Endothelial cell of umbilical vein (primary cell): ENCODE results near the gene CCR2. TPM values are rescaled to one million over a fixed set of nuclear protein-coding genes. Genes with fewer than 3 reads are reported as not detected.

Source experiments
- BruUV-seq: library from RNA; stranded (reverse); fragments of 400-500 nt; replicated peaks from 2 replicates; lab custom pipeline; 2021; lab: Mats Ljungman, UMichigan
- CTCF ChIA-PET: fragments of 300-600, 350-600 bp; sonication (Branson Sonifier 250); formaldehyde crosslinking; loops from one replicate; lab custom pipeline; 2021; ENCODE audit warnings: antibody characterized with exemption, inconsistent platforms; lab: Charles Lee
- POLR2A ChIA-PET: fragments of 300-600, 350-600 bp; sonication (Branson Sonifier 250); formaldehyde crosslinking; loops from one replicate; lab custom pipeline; 2021; ENCODE audit warnings: antibody characterized with exemption, inconsistent platforms; lab: Charles Lee
- DNase-seq: peaks from one replicate; pipeline ENCODE4 v3.0.0-alpha.2; 2011; ENCODE audit warnings: low read depth, low spot score
- FAIRE-seq: peaks from 2 replicates; lab custom pipeline; 2011; peaks lifted over from hg19 to GRCh38; lab: Jason Lieb, UNC
- H2AFZ ChIP-seq: 2 replicates; pipeline ENCODE4 v1.6.0; 2012; ENCODE audit warnings: low read depth, low read length, control low read depth, inconsistent platforms
- H3K27ac ChIP-seq: 2 replicates; pipeline ENCODE4 v1.5.1; 2011; ENCODE audit warnings: low read depth, mild to moderate bottlenecking, control low read depth, low read length, moderate library complexity; ENCODE audit not compliant: insufficient read depth
- H3K27me3 ChIP-seq, 2 experiments: 2 replicates each; pipeline versions ENCODE4 v1.6.0 to v1.6.1; 2011; ENCODE audit warnings: low read length in 2 of 2, mixed read lengths in 1 of 2; ENCODE audit not compliant: control insufficient read depth in 2 of 2, insufficient read depth in 2 of 2
- H3K36me3 ChIP-seq, 2 experiments: 2 replicates in 1 of 2; 3 replicates in 1 of 2; pipeline ENCODE4 v1.5.1; 2011; ENCODE audit warnings: low read length in 2 of 2, mild to moderate bottlenecking in 1 of 2, moderate library complexity in 1 of 2; ENCODE audit not compliant: control insufficient read depth in 2 of 2, insufficient read depth in 2 of 2; ENCODE audit errors: extremely low read depth in 1 of 2
- H3K4me1 ChIP-seq: 3 replicates; pipeline ENCODE4 v1.5.1; 2011; ENCODE audit warnings: mild to moderate bottlenecking, low read length; ENCODE audit not compliant: control insufficient read depth, insufficient read depth; ENCODE audit errors: extremely low read depth
- H3K4me2 ChIP-seq: 2 replicates; pipeline ENCODE4 v1.6.1; 2011; ENCODE audit warnings: low read length, control low read depth, mixed read lengths; ENCODE audit not compliant: insufficient read depth
- H3K4me3 ChIP-seq, 3 experiments: fragments of 200-600 bp in 1 of 3; sonication (generic), shearing (Covaris generic) in 1 of 3; replicated peaks in 1 of 3; 2 replicates each; pipeline ENCODE4 v1.5.1; 2011 to 2016; ENCODE audit warnings: control low read depth in 3 of 3, low read length in 3 of 3, mild to moderate bottlenecking in 2 of 3, inconsistent platforms in 1 of 3, low read depth in 1 of 3, moderate library complexity in 1 of 3; ENCODE audit not compliant: insufficient read depth in 1 of 3
- H3K79me2 ChIP-seq: 2 replicates; pipeline ENCODE4 v1.6.0; 2012; ENCODE audit warnings: low read length, inconsistent platforms; ENCODE audit not compliant: control insufficient read depth, insufficient read depth
- H3K9ac ChIP-seq: replicated peaks from 2 replicates; pipeline ENCODE3; 2011; ENCODE audit warnings: low read length, control low read depth; ENCODE audit not compliant: insufficient read depth; ENCODE audit errors: extremely low read depth
- H3K9me1 ChIP-seq: replicated peaks from 3 replicates; pipeline ENCODE4 v1.6.0; 2011; ENCODE audit warnings: mild to moderate bottlenecking, low read length; ENCODE audit not compliant: control insufficient read depth, insufficient read depth; ENCODE audit errors: extremely low read depth
- H3K9me3 ChIP-seq: replicated peaks from 2 replicates; pipeline ENCODE4 v1.5.1; 2012; ENCODE audit warnings: low read length, inconsistent platforms; ENCODE audit not compliant: control insufficient read depth, insufficient read depth
- H4K20me1 ChIP-seq: replicated peaks from 2 replicates; pipeline ENCODE3; 2011; ENCODE audit warnings: mild to moderate bottlenecking, low read length; ENCODE audit not compliant: control insufficient read depth, insufficient read depth; ENCODE audit errors: extremely low read depth
- EZH2 ChIP-seq: IDR thresholded peaks from 2 replicates; pipeline ENCODE4 v1.6.1; 2012; ENCODE audit warnings: borderline replicate concordance, low read depth, mild to moderate bottlenecking, moderate library complexity, low read length, inconsistent platforms; ENCODE audit not compliant: severe bottlenecking
- FOS ChIP-seq: IDR thresholded peaks from 2 replicates; pipeline ENCODE4 v1.6.1; 2011; ENCODE audit warnings: mild to moderate bottlenecking, low read length, moderate library complexity, borderline replicate concordance; ENCODE audit not compliant: insufficient read depth
- GATA2 ChIP-seq: IDR thresholded peaks from 2 replicates; pipeline ENCODE4 v1.7.0; 2011; ENCODE audit warnings: low read depth, mild to moderate bottlenecking, moderate library complexity, mixed read lengths, low read length; ENCODE audit not compliant: insufficient read length, insufficient read depth
- JUN ChIP-seq: IDR thresholded peaks from 2 replicates; pipeline ENCODE4 v1.6.1; 2011; ENCODE audit warnings: borderline replicate concordance, low read depth; ENCODE audit not compliant: insufficient read length, insufficient read depth
- MYC ChIP-seq: IDR thresholded peaks from one replicate; pipeline ENCODE4 v1.6.1; 2011; ENCODE audit warnings: mild to moderate bottlenecking, low read depth, low read length
- POLR2A ChIP-seq: IDR thresholded peaks from 2 replicates; pipeline ENCODE4 v1.6.1; 2012; ENCODE audit warnings: low read depth, mild to moderate bottlenecking, control low read depth, low read length
- POLR2AphosphoS5 ChIP-seq: IDR thresholded peaks from 2 replicates; pipeline ENCODE4 v1.6.1; 2012; ENCODE audit warnings: low read depth, mild to moderate bottlenecking, control low read depth, low read length, moderate library complexity; ENCODE audit not compliant: insufficient read depth
- dilution Hi-C: fragments of 300-500 bp; cut with MboI; formaldehyde crosslinking; loops from one replicate; pipeline ENCODE4 v1.15.0; 2019; ENCODE audit warnings: low sequenced_read_pairs; ENCODE audit not compliant: extremely low pct_ligation_motif_present
- intact Hi-C: fragments of 100-400 bp; cut with micrococcal nuclease; formaldehyde crosslinking; loops from one replicate; pipeline ENCODE4 v1.10.0; 2022
- polyA plus RNA-seq, 4 experiments: library from polyadenylated mRNA; depleted of rRNA in 3 of 4; stranded (reverse) in 3 of 4; unstranded in 1 of 4; fragments of >200 nt; gene quantifications; 2 replicates each; pipeline versions ENCODE4 v1.2.1 to v1.2.3, GENCODE V29; 2011 to 2012; ENCODE audit warnings: missing spikeins in 1 of 4
- total RNA-seq: library from RNA; stranded (reverse); gene quantifications from 2 replicates; pipeline ENCODE4 v1.2.3, GENCODE V29; 2021
- TF ChIP-seq, protein P1 (sequence below), 2 donors: IDR thresholded peaks; 1 replicate in 1 of 2; 2 replicates in 1 of 2; pipeline ENCODE4 v1.5.1; 2011; ENCODE audit warnings: low read length in 2 of 2, mild to moderate bottlenecking in 2 of 2, moderate library complexity in 2 of 2, control low read depth in 1 of 2, inconsistent platforms in 1 of 2, low read depth in 1 of 2; ENCODE audit not compliant: insufficient read depth in 1 of 2; ENCODE audit errors: extremely low read depth in 1 of 2
- TF ChIP-seq, protein P2 (sequence below): IDR thresholded peaks from 2 replicates; pipeline ENCODE4 v1.6.1; 2011; ENCODE audit not compliant: insufficient read depth, insufficient read length

The CCR2 gene
- total and polyA plus RNA-seq, 2 donors (not counting 3 experiments of a cell fraction or from before 2014, with no cell fraction given) = not detected

DNA sequence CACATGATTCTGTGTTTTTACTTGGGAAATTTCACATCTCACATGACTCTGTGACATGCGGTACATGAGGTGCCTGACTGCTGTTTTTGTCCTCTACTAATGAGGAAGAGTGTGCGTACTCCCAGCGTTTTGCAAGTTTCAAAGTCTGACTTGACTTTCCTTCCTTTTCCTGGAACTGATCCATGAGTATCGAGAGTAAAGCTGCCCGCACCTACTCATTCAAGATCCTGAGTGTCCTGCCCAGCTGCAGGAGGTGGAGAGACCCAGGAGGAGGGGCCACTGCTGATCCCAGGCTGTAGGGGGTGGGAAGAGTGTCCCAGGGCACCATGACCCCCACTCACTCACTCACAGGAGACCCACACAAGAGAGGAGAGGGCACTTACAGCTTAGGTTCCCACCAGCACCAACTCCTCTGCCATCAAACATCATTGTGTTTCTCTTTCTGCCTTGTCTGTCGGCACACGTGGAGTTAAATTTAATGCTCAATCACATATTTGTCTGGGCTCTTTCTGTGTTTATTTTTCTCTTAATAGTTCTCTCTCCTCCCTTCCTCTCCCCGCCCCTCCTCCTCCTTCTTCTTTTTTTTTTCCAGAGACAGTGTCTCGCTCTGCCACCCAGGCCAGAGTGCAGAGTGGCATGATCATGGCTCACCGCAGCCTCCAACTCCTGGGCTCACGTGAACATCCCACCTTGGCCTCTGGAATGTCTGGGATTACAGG is 51.5 kb downstream of the CCR2 start:
- peak overlapping the region; percentile 31 for H3K4me2 ChIP-seq
- no TSS peak for BruUV-seq
- POLR2A ChIA-PET = no interaction called here

More for the DNA sequence above, 51.5 kb downstream of the CCR2 start:
- intact Hi-C loops = no loop called here
- Histone ChIP-seq H3K9me1 (no peaks in the 10 kb centered on the region), H3K36me3 (no peaks in the 10 kb centered on the region), H3K27me3 (no peaks in the 10 kb centered on the region), H3K4me3 (no peak overlapping the region), H4K20me1 (no peaks in the 10 kb centered on the region), H3K79me2 (no peaks in the 10 kb centered on the region), H3K9me3 (no peaks in the 10 kb centered on the region), H2AFZ (peak overlapping the region; percentile 92), H3K27ac (peak overlapping the region; percentile 63), H3K9ac (peak overlapping the region; percentile 20), H3K4me1 (peaks cover 40% of the 10 kb centered on the region)
- dilution Hi-C loops = no loop called here
- TF ChIP-seq JUN (no peak), MYC (no peak), EZH2 (no peak), FOS (no peak), GATA2 (no peak), POLR2A (no peak), POLR2AphosphoS5 (no peak)
- TF ChIP-seq, protein P1, sequence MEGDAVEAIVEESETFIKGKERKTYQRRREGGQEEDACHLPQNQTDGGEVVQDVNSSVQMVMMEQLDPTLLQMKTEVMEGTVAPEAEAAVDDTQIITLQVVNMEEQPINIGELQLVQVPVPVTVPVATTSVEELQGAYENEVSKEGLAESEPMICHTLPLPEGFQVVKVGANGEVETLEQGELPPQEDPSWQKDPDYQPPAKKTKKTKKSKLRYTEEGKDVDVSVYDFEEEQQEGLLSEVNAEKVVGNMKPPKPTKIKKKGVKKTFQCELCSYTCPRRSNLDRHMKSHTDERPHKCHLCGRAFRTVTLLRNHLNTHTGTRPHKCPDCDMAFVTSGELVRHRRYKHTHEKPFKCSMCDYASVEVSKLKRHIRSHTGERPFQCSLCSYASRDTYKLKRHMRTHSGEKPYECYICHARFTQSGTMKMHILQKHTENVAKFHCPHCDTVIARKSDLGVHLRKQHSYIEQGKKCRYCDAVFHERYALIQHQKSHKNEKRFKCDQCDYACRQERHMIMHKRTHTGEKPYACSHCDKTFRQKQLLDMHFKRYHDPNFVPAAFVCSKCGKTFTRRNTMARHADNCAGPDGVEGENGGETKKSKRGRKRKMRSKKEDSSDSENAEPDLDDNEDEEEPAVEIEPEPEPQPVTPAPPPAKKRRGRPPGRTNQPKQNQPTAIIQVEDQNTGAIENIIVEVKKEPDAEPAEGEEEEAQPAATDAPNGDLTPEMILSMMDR (IDR thresholded peaks at IDR 0.05; ENCODE audit: extremely low read depth in 1 of 2, insufficient read depth in 1 of 2, low read depth in 1 of 2, low read length in 2 of 2) = no peak
- TF ChIP-seq, protein P2, sequence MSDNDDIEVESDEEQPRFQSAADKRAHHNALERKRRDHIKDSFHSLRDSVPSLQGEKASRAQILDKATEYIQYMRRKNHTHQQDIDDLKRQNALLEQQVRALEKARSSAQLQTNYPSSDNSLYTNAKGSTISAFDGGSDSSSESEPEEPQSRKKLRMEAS = no peak
- FAIRE-seq = peak; percentile 72
- DNase-seq = peak; percentile 69
- CTCF ChIA-PET = interaction anchor here (1.0 to 6.8 kb wide), 5 partner anchors 19 to 129 kb away, joined by 3 to 50 read pairs (median 11); no protein-coding TSS in a partner anchor
